CD14-positive monocyte (primary cell): ENCODE data around the gene ZNF302. TPM values are rescaled to one million over a fixed set of nuclear protein-coding genes. Genes with fewer than 3 reads are reported as not detected.
A peak's percentile ranks its signal among the peaks of the same experiment; 100 is the strongest.

Experiments
- DNase-seq, 3 donors: peaks; one replicate each; pipeline ENCODE4 v3.0.0-alpha.2; 2011 to 2022
- H2AFZ ChIP-seq: 2 replicates; pipeline ENCODE4 v1.6.0; 2012; ENCODE audit warnings: mild to moderate bottlenecking, low read depth, low read length, inconsistent platforms; ENCODE audit not compliant: insufficient read depth, poor library complexity, severe bottlenecking
- H3K27ac ChIP-seq, 2 donors: 1 replicate in 1 of 2; 2 replicates in 1 of 2; pipeline ENCODE4 v1.5.1; 2012 to 2013; ENCODE audit warnings: low read length in 2 of 2, control low read depth in 1 of 2, inconsistent platforms in 1 of 2, low read depth in 1 of 2, mild to moderate bottlenecking in 1 of 2
- H3K27me3 ChIP-seq, 2 donors: one replicate each; pipeline versions ENCODE4 v1.6.0 to v1.6.1; 2011 to 2013; ENCODE audit warnings: low read length in 2 of 2; ENCODE audit not compliant: control insufficient read depth in 2 of 2, insufficient read depth in 2 of 2
- H3K36me3 ChIP-seq, 2 donors: replicated peaks in 1 of 2; 1 replicate in 1 of 2; 2 replicates in 1 of 2; pipeline versions ENCODE4 v1.5.1 to v1.6.1; 2012 to 2013; ENCODE audit warnings: low read length in 2 of 2, control low read depth in 1 of 2, inconsistent platforms in 1 of 2, mild to moderate bottlenecking in 1 of 2; ENCODE audit not compliant: insufficient read depth in 2 of 2, control insufficient read depth in 1 of 2
- H3K4me1 ChIP-seq, 2 donors: 1 replicate in 1 of 2; 2 replicates in 1 of 2; pipeline versions ENCODE4 v1.5.1 to v1.6.1; 2012 to 2013; ENCODE audit warnings: low read length in 2 of 2, control low read depth in 1 of 2, inconsistent platforms in 1 of 2, mild to moderate bottlenecking in 1 of 2, moderate library complexity in 1 of 2; ENCODE audit not compliant: insufficient read depth in 2 of 2, control insufficient read depth in 1 of 2
- H3K4me2 ChIP-seq: replicated peaks from 2 replicates; pipeline ENCODE3; 2012; ENCODE audit warnings: low read length, moderate library complexity, mild to moderate bottlenecking; ENCODE audit not compliant: poor library complexity, severe bottlenecking; ENCODE audit errors: extremely low read depth
- H3K4me3 ChIP-seq, 3 experiments: fragments of 200-600 bp in 1 of 3; sonication (generic) in 1 of 3; replicated peaks in 1 of 3; 1 replicate in 2 of 3; 2 replicates in 1 of 3; pipeline ENCODE4 v1.5.1; 2011 to 2013; ENCODE audit warnings: low read length in 3 of 3, mild to moderate bottlenecking in 3 of 3, control low read depth in 2 of 3, low read depth in 2 of 3, inconsistent platforms in 1 of 3, moderate library complexity in 1 of 3
- H3K79me2 ChIP-seq: 2 replicates; pipeline ENCODE4 v1.6.0; 2012; ENCODE audit warnings: mild to moderate bottlenecking, control low read depth, inconsistent platforms, low read length, moderate library complexity; ENCODE audit not compliant: insufficient read depth
- H3K9ac ChIP-seq: 2 replicates; pipeline ENCODE4 v1.6.0; 2017; ENCODE audit warnings: low read length, mild to moderate bottlenecking; ENCODE audit not compliant: insufficient read depth, poor library complexity, severe bottlenecking
- H3K9me3 ChIP-seq, 2 donors: replicated peaks in 1 of 2; 1 replicate in 1 of 2; 2 replicates in 1 of 2; pipeline versions ENCODE4 v1.5.1 to v1.6.1; 2012 to 2013; ENCODE audit warnings: low read length in 2 of 2, control low read depth in 1 of 2; ENCODE audit not compliant: control insufficient read depth in 1 of 2, insufficient read depth in 1 of 2
- H4K20me1 ChIP-seq: 2 replicates; pipeline ENCODE4 v1.6.0; 2012; ENCODE audit warnings: mild to moderate bottlenecking, low read length, control low read depth, moderate library complexity; ENCODE audit not compliant: insufficient read depth
- H3K27ac Mint-ChIP-seq, 7 donors: one replicate each; pipeline ENCODE4 v1.8.0; 2020; ENCODE audit warnings: mild to moderate bottlenecking in 7 of 7, mixed read lengths in 7 of 7, moderate library complexity in 6 of 7, inconsistent platforms in 2 of 7
- H3K27me3 Mint-ChIP-seq, 3 donors: one replicate each; pipeline ENCODE4 v1.8.0; 2021 to 2022; ENCODE audit warnings: low read depth in 3 of 3, mild to moderate bottlenecking in 3 of 3, mixed read lengths in 3 of 3, moderate library complexity in 3 of 3, inconsistent platforms in 1 of 3
- H3K36me3 Mint-ChIP-seq, 2 donors: one replicate each; pipeline ENCODE4 v1.8.0; 2020; ENCODE audit warnings: mixed read lengths in 2 of 2, inconsistent platforms in 1 of 2, mild to moderate bottlenecking in 1 of 2
- H3K4me1 Mint-ChIP-seq: one replicate; pipeline ENCODE4 v1.8.0; 2020; ENCODE audit warnings: mild to moderate bottlenecking, mixed read lengths
- H3K4me3 Mint-ChIP-seq, 2 donors: one replicate each; pipeline ENCODE4 v1.8.0; 2020; ENCODE audit warnings: mild to moderate bottlenecking in 2 of 2, mixed read lengths in 2 of 2, moderate library complexity in 1 of 2
- H3K9me3 Mint-ChIP-seq, 7 donors: one replicate each; pipeline ENCODE4 v1.8.0; 2020 to 2022; ENCODE audit warnings: mixed read lengths in 7 of 7, mild to moderate bottlenecking in 6 of 7, moderate library complexity in 6 of 7, inconsistent platforms in 2 of 7
- CTCF ChIP-seq: fragments of 200-600 bp; IDR thresholded peaks from one replicate; pipeline ENCODE4 v1.8.0; 2022; ENCODE audit warnings: antibody characterized with exemption, mild to moderate bottlenecking
- WGBS: methylation state at CpG from one replicate; pipeline ENCODE4 v1.1.5; 2013; ENCODE audit warnings: missing lambda C conversion rate; ENCODE audit not compliant: insufficient coverage; 5-methylcytosine and 5-hydroxymethylcytosine counted together
- intact Hi-C, 2 donors: fragments of 100-400 bp; cut with micrococcal nuclease; formaldehyde crosslinking; loops; one replicate each; pipeline versions ENCODE4 v1.15.0 to v1.15.1; 2023
- polyA plus RNA-seq, 3 donors: library from polyadenylated mRNA; depleted of rRNA in 1 of 3; unstranded in 2 of 3; stranded (reverse) in 1 of 3; fragments of 300-500 nt in 2 of 3; fragments of >200 nt in 1 of 3; fragmentation: Illumina TruSeq in 2 of 3; gene quantifications; 1 replicate in 2 of 3; 2 replicates in 1 of 3; pipeline ENCODE4 v1.2.3, GENCODE V29; 2012 to 2021

Gene ZNF302
- polyA plus RNA-seq, 3 donors, result 3.2 to 9.0 (median 4.4) TPM

GRCh38 chr19:34711890-34712289, 34.4 kb downstream of the ZNF302 start:
- Mint-ChIP-seq H3K27me3 (peaks cover 0 to 9% (median 3%) of the 10 kb centered on the region in 3 donors), H3K9me3 (peaks cover 27 to 54% (median 37%) of the 10 kb centered on the region in 7 donors), H3K4me3 (no peak overlapping the region), H3K36me3 (no peaks in the 10 kb centered on the region), H3K4me1 (no peaks in the 10 kb centered on the region), H3K27ac (no peak overlapping the region)
- WGBS, result 95% methylated on average over 2 of the region's 6 CpGs
- no peak overlapping the region for H2AFZ ChIP-seq
- intact Hi-C loops, result loop anchor here (1.0 to 5.0 kb wide), 3 partner anchors 73 to 210 kb away; no protein-coding TSS in a partner anchor
- no peaks in the 10 kb centered on the region for H3K4me1 ChIP-seq
- no peak for TF ChIP-seq CTCF
- no peak overlapping the region for H3K4me3 ChIP-seq
- no peak for DNase-seq
- no peaks in the 10 kb centered on the region for H3K79me2 ChIP-seq
- no peak overlapping the region for H3K9ac ChIP-seq
- no peaks in the 10 kb centered on the region for H4K20me1 ChIP-seq
- peaks cover 27 to 55% of the 10 kb centered on the region in 2 donors for H3K9me3 ChIP-seq
- no peak overlapping the region for H3K27ac ChIP-seq
- H3K36me3 ChIP-seq, result no peaks in the 10 kb centered on the region
- no peak overlapping the region for H3K4me2 ChIP-seq
- H3K27me3 ChIP-seq, result no peaks in the 10 kb centered on the region

GRCh38 chr19:34712395-34713261, 35.1 kb downstream of the ZNF302 start:
- TF ChIP-seq CTCF, result peak; percentile 78
- Histone ChIP-seq H3K9me3 (peaks cover 23 to 50% of the 10 kb centered on the region in 2 donors), H3K4me2 (no peak overlapping the region), H3K36me3 (no peaks in the 10 kb centered on the region), H4K20me1 (no peaks in the 10 kb centered on the region), H3K27ac (no peak overlapping the region), H3K9ac (no peak overlapping the region), H3K4me1 (no peaks in the 10 kb centered on the region), H3K27me3 (no peaks in the 10 kb centered on the region), H3K79me2 (no peaks in the 10 kb centered on the region), H3K4me3 (no peak overlapping the region), H2AFZ (no peak overlapping the region)
- no peaks in the 10 kb centered on the region for H3K36me3 Mint-ChIP-seq
- H3K4me1 Mint-ChIP-seq, result no peaks in the 10 kb centered on the region
- H3K27ac Mint-ChIP-seq, result no peak overlapping the region
- intact Hi-C loops, result loop anchor here (1.0 to 5.0 kb wide), 3 partner anchors 73 to 210 kb away; no protein-coding TSS in a partner anchor
- H3K4me3 Mint-ChIP-seq, result no peak overlapping the region
- 100% methylated on average over 1 of the region's 11 CpGs for WGBS
- DNase-seq, result peak; percentile 51 to 61 (median 57)
- H3K9me3 Mint-ChIP-seq, result peaks cover 24 to 50% (median 33%) of the 10 kb centered on the region in 7 donors
- H3K27me3 Mint-ChIP-seq, result peaks cover 0 to 11% (median 3%) of the 10 kb centered on the region in 3 donors
